ENCODE data around the gene NNMT.

Gene NNMT

GRCh38 chr11:114348200-114349191 is 52.3 kb downstream of the NNMT start:
- peak; percentile 14 for DNase-seq (ENCODE audit: low spot score)

GRCh38 chr11:114350022-114350421 is 53.8 kb downstream of the NNMT start:
- no peak for DNase-seq (ENCODE audit: low spot score)

GRCh38 chr11:114353443-114353842 is 57.2 kb downstream of the NNMT start:
- no peak for DNase-seq (ENCODE audit: low spot score)

GRCh38 chr11:114354076-114354475 is 57.9 kb downstream of the NNMT start:
- DNase-seq (ENCODE audit: low spot score), result peak; percentile 23

- DNase-seq (ENCODE audit: low spot score), result no peak
Observed at GRCh38 chr11:114358716-114359115, 62.5 kb downstream of the NNMT start.

GRCh38 chr11:114359342-114359741 is 63.1 kb downstream of the NNMT start:
- DNase-seq (ENCODE audit: low spot score), result peak; percentile 7

GRCh38 chr11:114362326-114362725 is 66.1 kb downstream of the NNMT start:
- DNase-seq (ENCODE audit: low spot score), result no peak

- DNase-seq (ENCODE audit: low spot score), result no peak
Observed at GRCh38 chr11:114362958-114363357, 66.8 kb downstream of the NNMT start.

Measured in COLO829 (cell line).